Neural crest cell (in vitro differentiated cells): ENCODE results near the gene APOC4. TPM values are rescaled to one million over a fixed set of nuclear protein-coding genes. Genes with fewer than 3 reads are reported as not detected.

Source experiments
- DNase-seq: peaks from one replicate; pipeline ENCODE4 v3.0.0; 2021; ENCODE audit warnings: low read depth, mixed read lengths, low spot score
- H3K27ac Mint-ChIP-seq: one replicate; pipeline ENCODE4 v1.8.0; 2021; ENCODE audit warnings: mild to moderate bottlenecking, mixed read lengths; ENCODE audit not compliant: unreplicated experiment
- H3K27me3 Mint-ChIP-seq: 2 replicates; pipeline ENCODE4 v1.8.0; 2021; ENCODE audit warnings: low read depth, mild to moderate bottlenecking, mixed read lengths
- H3K36me3 Mint-ChIP-seq: 2 replicates; pipeline ENCODE4 v1.8.0; 2021; ENCODE audit warnings: low read depth, mild to moderate bottlenecking, mixed read lengths
- H3K4me1 Mint-ChIP-seq: 2 replicates; pipeline ENCODE4 v1.8.0; 2021; ENCODE audit warnings: mixed read lengths
- H3K4me3 Mint-ChIP-seq: one replicate; pipeline ENCODE4 v1.8.0; 2021; ENCODE audit warnings: mild to moderate bottlenecking, mixed read lengths
- H3K9me3 Mint-ChIP-seq: 2 replicates; pipeline ENCODE4 v1.8.0; 2021; ENCODE audit warnings: mixed read lengths
- total RNA-seq: library from RNA; stranded (reverse); gene quantifications from 2 replicates; pipeline ENCODE4 v1.2.1, GENCODE V29; 2021
- TF ChIP-seq, protein P1 (sequence below): fragments of 200-600 bp; sonication (generic); conservative IDR thresholded peaks from 2 replicates; pipeline ENCODE4 v1.5.0; 2021; ENCODE audit warnings: antibody characterized with exemption, mild to moderate bottlenecking

Gene APOC4
- total RNA-seq, 1 donor from 2014 or later = not detected

DNA sequence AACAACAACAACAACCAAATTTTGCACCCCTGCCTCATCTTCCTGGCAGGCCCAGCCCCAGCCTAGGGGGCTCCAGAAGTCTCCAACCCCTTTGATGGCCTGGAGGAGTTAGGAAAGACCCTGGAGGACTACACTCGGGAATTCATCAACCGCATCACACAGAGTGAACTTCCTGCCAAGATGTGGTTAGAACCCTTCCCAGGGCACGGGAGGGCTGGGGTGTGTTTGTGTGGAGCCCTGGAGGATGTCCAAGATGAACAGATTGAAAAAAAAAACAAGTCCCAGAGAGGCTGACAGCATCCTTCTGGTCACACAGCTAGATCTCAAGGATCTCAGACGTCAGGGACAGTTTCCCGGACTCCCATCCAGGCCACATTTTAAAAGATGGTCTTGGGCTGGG is 14.3 kb upstream of the APOC4 start:
- TF ChIP-seq, protein P1, sequence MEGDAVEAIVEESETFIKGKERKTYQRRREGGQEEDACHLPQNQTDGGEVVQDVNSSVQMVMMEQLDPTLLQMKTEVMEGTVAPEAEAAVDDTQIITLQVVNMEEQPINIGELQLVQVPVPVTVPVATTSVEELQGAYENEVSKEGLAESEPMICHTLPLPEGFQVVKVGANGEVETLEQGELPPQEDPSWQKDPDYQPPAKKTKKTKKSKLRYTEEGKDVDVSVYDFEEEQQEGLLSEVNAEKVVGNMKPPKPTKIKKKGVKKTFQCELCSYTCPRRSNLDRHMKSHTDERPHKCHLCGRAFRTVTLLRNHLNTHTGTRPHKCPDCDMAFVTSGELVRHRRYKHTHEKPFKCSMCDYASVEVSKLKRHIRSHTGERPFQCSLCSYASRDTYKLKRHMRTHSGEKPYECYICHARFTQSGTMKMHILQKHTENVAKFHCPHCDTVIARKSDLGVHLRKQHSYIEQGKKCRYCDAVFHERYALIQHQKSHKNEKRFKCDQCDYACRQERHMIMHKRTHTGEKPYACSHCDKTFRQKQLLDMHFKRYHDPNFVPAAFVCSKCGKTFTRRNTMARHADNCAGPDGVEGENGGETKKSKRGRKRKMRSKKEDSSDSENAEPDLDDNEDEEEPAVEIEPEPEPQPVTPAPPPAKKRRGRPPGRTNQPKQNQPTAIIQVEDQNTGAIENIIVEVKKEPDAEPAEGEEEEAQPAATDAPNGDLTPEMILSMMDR = no peak
- DNase-seq = no peak
- Mint-ChIP-seq H3K4me1 (peaks cover 12% of the 10 kb centered on the region), H3K4me3 (no peak overlapping the region), H3K36me3 (no peaks in the 10 kb centered on the region), H3K27me3 (no peaks in the 10 kb centered on the region), H3K9me3 (no peaks in the 10 kb centered on the region), H3K27ac (no peak overlapping the region)

DNA sequence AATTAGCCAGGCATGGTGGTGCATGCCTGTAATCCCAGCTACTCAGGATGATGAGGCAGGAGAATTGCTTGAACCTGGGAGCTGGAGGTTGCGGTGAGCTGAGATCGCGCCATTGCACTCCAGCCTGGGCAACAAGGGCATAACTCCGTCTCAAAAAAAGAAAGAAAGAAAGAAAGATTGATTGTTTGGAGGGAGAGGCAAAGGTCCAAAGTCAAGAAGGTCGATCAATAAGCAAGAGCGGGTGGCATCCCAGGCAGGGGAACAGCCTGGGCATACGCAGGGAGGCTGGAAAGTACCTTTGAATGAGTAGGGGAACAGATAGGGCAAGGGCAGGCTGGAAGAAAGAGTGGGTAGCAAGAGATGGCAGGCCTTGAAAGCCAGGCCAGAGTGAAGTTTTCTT is 11.9 kb upstream of the APOC4 start:
- TF ChIP-seq, protein P1 = no peak
- Mint-ChIP-seq H3K9me3 (no peaks in the 10 kb centered on the region), H3K4me3 (no peak overlapping the region), H3K27ac (no peak overlapping the region), H3K4me1 (peaks cover 12% of the 10 kb centered on the region), H3K27me3 (no peaks in the 10 kb centered on the region), H3K36me3 (no peaks in the 10 kb centered on the region)
- no peak for DNase-seq

DNA sequence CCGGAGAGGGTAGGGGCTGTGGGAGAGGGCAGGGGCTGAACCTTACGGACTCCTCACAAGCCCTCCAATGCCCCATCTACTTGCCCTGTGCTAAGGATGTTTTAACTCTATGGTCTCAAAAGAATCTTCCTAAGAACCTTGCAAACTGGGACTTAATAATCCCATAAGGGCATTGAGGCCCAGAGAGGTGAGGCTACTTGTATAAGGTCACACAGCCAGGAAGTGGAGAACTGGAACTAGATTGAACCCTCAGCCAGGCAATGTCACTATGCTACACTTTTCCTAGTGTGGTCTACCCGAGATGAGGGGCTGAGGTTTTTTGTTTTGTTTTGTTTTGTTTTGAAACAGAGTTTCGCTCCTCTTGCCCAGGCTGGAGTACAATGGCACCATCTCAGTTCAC is 10.5 kb upstream of the APOC4 start:
- H3K9me3 Mint-ChIP-seq = no peaks in the 10 kb centered on the region
- H3K27ac Mint-ChIP-seq = no peak overlapping the region
- DNase-seq = no peak
- TF ChIP-seq, protein P1 = no peak
- H3K27me3 Mint-ChIP-seq = no peaks in the 10 kb centered on the region
- H3K36me3 Mint-ChIP-seq = no peaks in the 10 kb centered on the region
- H3K4me3 Mint-ChIP-seq = no peak overlapping the region
- peaks cover 10% of the 10 kb centered on the region for H3K4me1 Mint-ChIP-seq

DNA sequence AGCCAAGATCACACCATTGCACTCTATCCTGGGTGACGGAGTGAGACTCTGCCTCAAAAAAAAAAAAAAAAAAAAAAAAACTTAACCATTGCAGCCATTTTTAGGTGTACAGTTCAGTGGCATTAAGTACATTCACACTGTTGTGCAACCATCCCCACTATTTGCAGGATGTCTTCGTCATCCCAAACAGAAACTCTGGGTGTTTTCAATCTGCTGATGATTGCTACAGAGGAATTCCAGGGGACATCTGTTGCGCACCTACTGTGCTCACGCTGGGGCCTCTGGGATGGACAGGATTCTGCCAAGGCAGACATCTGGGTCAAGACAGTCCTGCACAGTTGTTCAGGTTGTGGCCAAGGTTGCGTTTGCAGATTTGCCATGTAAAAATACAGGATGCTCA is 2.4 kb upstream of the APOC4 start:
- Mint-ChIP-seq H3K9me3 (no peaks in the 10 kb centered on the region), H3K4me1 (peaks cover 8% of the 10 kb centered on the region), H3K4me3 (no peak overlapping the region), H3K27ac (no peak overlapping the region), H3K27me3 (no peaks in the 10 kb centered on the region), H3K36me3 (no peaks in the 10 kb centered on the region)
- DNase-seq = no peak
- TF ChIP-seq, protein P1 = no peak

DNA sequence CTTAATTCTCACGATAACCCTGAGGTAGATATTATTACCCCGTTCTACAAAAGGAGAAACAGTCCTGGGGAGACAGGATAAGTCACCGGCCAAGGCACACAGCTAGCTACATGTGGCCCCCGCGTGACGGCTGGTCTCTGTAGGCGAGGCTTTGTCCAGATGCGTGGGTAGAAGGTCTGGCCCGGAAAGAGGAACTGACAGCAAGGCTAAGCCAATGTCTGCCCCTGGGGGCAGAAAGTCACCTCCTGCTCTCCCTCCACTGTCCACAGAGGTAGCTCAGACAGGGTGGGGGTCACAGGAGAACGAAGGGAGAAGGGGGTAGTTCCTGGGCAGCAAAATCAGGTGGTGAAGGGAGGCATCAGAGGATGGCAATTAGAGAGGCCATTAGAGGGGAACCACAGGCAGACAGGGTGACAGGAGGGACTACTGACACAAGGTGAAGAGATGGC is 1.8 kb downstream of the APOC4 start:
- H3K4me3 Mint-ChIP-seq = no peak overlapping the region
- DNase-seq = no peak
- H3K36me3 Mint-ChIP-seq = no peaks in the 10 kb centered on the region
- H3K27me3 Mint-ChIP-seq = no peaks in the 10 kb centered on the region
- peak overlapping the region; percentile 52 for H3K27ac Mint-ChIP-seq
- no peaks in the 10 kb centered on the region for H3K9me3 Mint-ChIP-seq
- peaks cover 4% of the 10 kb centered on the region for H3K4me1 Mint-ChIP-seq
- TF ChIP-seq, protein P1 = no peak

DNA sequence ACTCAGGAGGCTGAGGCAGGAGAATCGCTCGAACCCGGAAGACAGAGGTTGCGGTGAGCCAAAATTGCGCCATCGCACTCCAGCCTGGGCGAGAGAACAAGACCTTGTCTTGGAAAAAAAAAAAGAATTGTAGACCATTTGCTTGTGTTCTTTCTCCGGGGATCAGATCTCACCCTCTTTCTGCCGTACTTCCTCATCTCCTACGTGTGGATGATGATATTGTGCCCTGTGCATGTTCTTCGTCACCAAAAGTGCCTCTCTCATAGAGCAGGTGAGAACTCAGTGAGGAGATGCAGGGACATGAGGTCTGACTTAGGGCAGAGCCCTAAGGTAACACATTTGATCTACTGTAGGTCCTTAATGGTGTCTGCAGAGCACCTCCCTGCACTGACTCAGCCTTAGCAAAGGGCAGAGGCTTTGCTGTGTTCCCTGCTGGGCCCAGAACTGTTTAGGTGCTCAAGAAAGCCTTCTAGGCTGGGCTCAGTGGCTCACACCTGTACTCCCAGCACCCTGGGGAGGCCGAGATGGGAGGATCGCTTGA is 5.1 kb downstream of the APOC4 start:
- no peaks in the 10 kb centered on the region for H3K27me3 Mint-ChIP-seq
- H3K27ac Mint-ChIP-seq = peak overlapping the region; percentile 92
- no peak overlapping the region for H3K4me3 Mint-ChIP-seq
- TF ChIP-seq, protein P1 = no peak
- no peaks in the 10 kb centered on the region for H3K9me3 Mint-ChIP-seq
- peaks cover 9% of the 10 kb centered on the region for H3K4me1 Mint-ChIP-seq
- no peak for DNase-seq
- H3K36me3 Mint-ChIP-seq = no peaks in the 10 kb centered on the region
